ENCODE results near the gene NLRP8. TPM values are rescaled to one million over a fixed set of nuclear protein-coding genes. Genes with fewer than 3 reads are reported as not detected.
"Not testable (repeated sequence)": the region's sequence is repeated elsewhere in the genome, so short reads cannot be mapped to it uniquely, and the experiment has no call there.

The NLRP8 gene
- total and polyA plus RNA-seq, 9 of the 15 experiments (the other 6 are each of a cell fraction or from before 2014, with no cell fraction given), result not detected

- TF ChIP-seq FOSL1 (tag; conservative IDR thresholded peaks at IDR 0.05), result no peak
These were observed 7.3 kb upstream of the NLRP8 start (continued) for GRCh38 chr19:55940306-55940705.

- POLR2A ChIA-PET; BruUV-seq (replicated peaks); CTCF ChIA-PET (ENCODE audit: low intra/inter-chr PET ratio); intact Hi-C loops (cut with micrococcal nuclease); H3K4me2 ChIP-seq (ENCODE audit: insufficient read depth, low read length); H3K27ac ChIP-seq (ENCODE audit: extremely low read depth, low read depth, low read length); H2AFZ ChIP-seq (ENCODE audit: low read depth, low read length); ATAC-seq; H3K9ac ChIP-seq (ENCODE audit: insufficient read depth in 1 of 2, low read depth in 2 of 2, low read length in 2 of 2); H4K20me1 ChIP-seq (replicated peaks; ENCODE audit: control insufficient read depth, insufficient read depth, low read length); in situ Hi-C loops (cut with MboI); H3K9me3 ChIP-seq (replicated peaks; ENCODE audit: control insufficient read depth, insufficient read depth, low read depth, low read length); H3K79me2 ChIP-seq (ENCODE audit: control insufficient read depth, insufficient read depth, low read length); H3K9me1 ChIP-seq (ENCODE audit: control insufficient read depth, insufficient read depth, low read length); H3K4me1 ChIP-seq (replicated peaks in 1 of 2; ENCODE audit: control insufficient read depth in 2 of 2, insufficient read depth in 2 of 2, low read length in 2 of 2); FAIRE-seq; H3K4me3 ChIP-seq; DNase-seq (ENCODE audit: extremely low read depth in 1 of 4, low spot score in 3 of 4); H3K36me3 ChIP-seq (ENCODE audit: control insufficient read depth, insufficient read depth, low read length): not testable (repeated sequence)
- H3K27me3 ChIP-seq (ENCODE audit: control insufficient read depth in 2 of 2, insufficient read depth in 2 of 2, low read length in 2 of 2), result peaks cover 7 to 12% of the 10 kb centered on the region in 2 experiments; a peak in 3 of 5 replicates
- WGBS (ENCODE audit: insufficient coverage, low coverage, missing lambda C conversion rate), result 2% methylated on average over 19 of the region's 19 CpGs
These were observed 2.9 kb downstream of the NLRP8 start for GRCh38 chr19:55950566-55950965.

GRCh38 chr19:55956431-55956830, 8.8 kb downstream of the NLRP8 start:
- H3K9ac ChIP-seq (ENCODE audit: insufficient read depth in 1 of 2, low read depth in 2 of 2, low read length in 2 of 2), result no peak overlapping the region
- no peaks in the 10 kb centered on the region for H4K20me1 ChIP-seq (replicated peaks; ENCODE audit: control insufficient read depth, insufficient read depth, low read length)
- intact Hi-C loops (cut with micrococcal nuclease), result no loop called here
- no TSS peak for BruUV-seq (replicated peaks)
- H3K79me2 ChIP-seq (ENCODE audit: control insufficient read depth, insufficient read depth, low read length), result no peaks in the 10 kb centered on the region
- CTCF ChIA-PET (ENCODE audit: low intra/inter-chr PET ratio), result no interaction called here
- no peak for ATAC-seq
- no peaks in the 10 kb centered on the region for H3K9me1 ChIP-seq (ENCODE audit: control insufficient read depth, insufficient read depth, low read length)
- FAIRE-seq, result no peak
- H3K4me1 ChIP-seq (replicated peaks in 1 of 2; ENCODE audit: control insufficient read depth in 2 of 2, insufficient read depth in 2 of 2, low read length in 2 of 2), result no peaks in the 10 kb centered on the region
- no peaks in the 10 kb centered on the region for H3K36me3 ChIP-seq (ENCODE audit: control insufficient read depth, insufficient read depth, low read length)
- DNase-seq (ENCODE audit: extremely low read depth in 1 of 4, low spot score in 3 of 4), result no peak
- H3K4me2 ChIP-seq (ENCODE audit: insufficient read depth, low read length), result no peak overlapping the region
- in situ Hi-C loops (cut with MboI), result no loop called here
- POLR2A ChIA-PET, result no interaction called here
- no peak overlapping the region for H3K27ac ChIP-seq (ENCODE audit: extremely low read depth, low read depth, low read length)
- H3K27me3 ChIP-seq (ENCODE audit: control insufficient read depth in 2 of 2, insufficient read depth in 2 of 2, low read length in 2 of 2), result peaks cover 18 to 36% of the 10 kb centered on the region in 2 experiments; a peak in 4 of 5 replicates
- no peak overlapping the region for H3K4me3 ChIP-seq
- H3K9me3 ChIP-seq (replicated peaks; ENCODE audit: control insufficient read depth, insufficient read depth, low read depth, low read length), result no peaks in the 10 kb centered on the region
- H2AFZ ChIP-seq (ENCODE audit: low read depth, low read length), result no peak overlapping the region
- 0% methylated on average over 7 of the region's 7 CpGs for WGBS (ENCODE audit: insufficient coverage, low coverage, missing lambda C conversion rate)
- no peak for TF ChIP-seq CC2D1A (IDR thresholded peaks at IDR 0.05)
- no peak for TF ChIP-seq PHF8 (IDR thresholded peaks at IDR 0.05; ENCODE audit: borderline replicate concordance, low read length)
- no peak for TF ChIP-seq GTF3C2 (IDR thresholded peaks at IDR 0.05; ENCODE audit: borderline replicate concordance, extremely low read depth, insufficient read length)
- TF ChIP-seq, protein P1, sequence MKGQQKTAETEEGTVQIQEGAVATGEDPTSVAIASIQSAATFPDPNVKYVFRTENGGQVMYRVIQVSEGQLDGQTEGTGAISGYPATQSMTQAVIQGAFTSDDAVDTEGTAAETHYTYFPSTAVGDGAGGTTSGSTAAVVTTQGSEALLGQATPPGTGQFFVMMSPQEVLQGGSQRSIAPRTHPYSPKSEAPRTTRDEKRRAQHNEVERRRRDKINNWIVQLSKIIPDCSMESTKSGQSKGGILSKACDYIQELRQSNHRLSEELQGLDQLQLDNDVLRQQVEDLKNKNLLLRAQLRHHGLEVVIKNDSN (CRISPR knock-in tag; IDR thresholded peaks at IDR 0.05), result no peak
- no peak for TF ChIP-seq PHF20 (IDR thresholded peaks at IDR 0.05; ENCODE audit: partially characterized antibody)
- no peak for TF ChIP-seq U2AF2 (optimal IDR thresholded peaks at IDR 0.05; ENCODE audit: low read depth, low read length)
- no peak for TF ChIP-seq NCOA4 (IDR thresholded peaks at IDR 0.05; ENCODE audit: partially characterized antibody)
- TF ChIP-seq STAG1 (CRISPR knock-in tag; IDR thresholded peaks at IDR 0.05; ENCODE audit: borderline replicate concordance), result no peak
- TF ChIP-seq SAP30 (IDR thresholded peaks at IDR 0.05; ENCODE audit: borderline replicate concordance, insufficient read depth, low read depth, low read length, poor library complexity, severe bottlenecking), result no peak
- TF ChIP-seq ZNF263 (CRISPR knock-in tag; IDR thresholded peaks at IDR 0.05; ENCODE audit: borderline replicate concordance), result no peak
- no peak for TF ChIP-seq SMARCA5 (IDR thresholded peaks at IDR 0.05)

Measured in K562 (cell line).